HG03064 (cell line): ENCODE measurements around the gene ARHGEF4.
"Not testable (repeated sequence)": the region's sequence is repeated elsewhere in the genome, so short reads cannot be mapped to it uniquely, and the experiment has no call there.

Experiments used
- ATAC-seq: cut with Tn5 transposase; IDR thresholded peaks from one replicate; pipeline ENCODE4 v1.9.1; 2021; ENCODE audit warnings: low read depth; ENCODE audit not compliant: unreplicated experiment

The ARHGEF4 gene

GRCh38 chr2:130878933-130879332, 42.2 kb downstream of the ARHGEF4 start:
- ATAC-seq, result no peak

GRCh38 chr2:130882111-130882690, 45.5 kb downstream of the ARHGEF4 start:
- ATAC-seq, result no peak

GRCh38 chr2:130882991-130883390, 46.3 kb downstream of the ARHGEF4 start:
- ATAC-seq, result no peak

- ATAC-seq, result no peak
Observed at GRCh38 chr2:130883496-130883895, 46.8 kb downstream of the ARHGEF4 start.

- no peak for ATAC-seq
Observed at GRCh38 chr2:130884013-130884412, 47.3 kb downstream of the ARHGEF4 start.

- ATAC-seq, result no peak
Observed at GRCh38 chr2:130884503-130884902, 47.8 kb downstream of the ARHGEF4 start.

- no peak for ATAC-seq
Observed at GRCh38 chr2:130887643-130888042, 50.9 kb downstream of the ARHGEF4 start.

- no peak for ATAC-seq
Observed at GRCh38 chr2:130890941-130891669, 54.4 kb downstream of the ARHGEF4 start.

- no peak for ATAC-seq
Observed at GRCh38 chr2:130891966-130892365, 55.3 kb downstream of the ARHGEF4 start.

GRCh38 chr2:130892793-130893785, 56.4 kb downstream of the ARHGEF4 start:
- ATAC-seq, result no peak

- ATAC-seq, result no peak
Observed at GRCh38 chr2:130894326-130894942, 57.7 kb downstream of the ARHGEF4 start.

GRCh38 chr2:130896813-130897212, 60.1 kb downstream of the ARHGEF4 start:
- no peak for ATAC-seq

GRCh38 chr2:130898553-130898952, 61.8 kb downstream of the ARHGEF4 start:
- no peak for ATAC-seq

- ATAC-seq, result no peak
Observed at GRCh38 chr2:130899306-130899705, 62.6 kb downstream of the ARHGEF4 start.

GRCh38 chr2:130901061-130901460, 64.3 kb downstream of the ARHGEF4 start:
- no peak for ATAC-seq

GRCh38 chr2:130901626-130902025, 64.9 kb downstream of the ARHGEF4 start:
- not testable (repeated sequence) for ATAC-seq

- ATAC-seq, result no peak
Observed at GRCh38 chr2:130908832-130909231, 72.1 kb downstream of the ARHGEF4 start.

- ATAC-seq, result no peak
Observed at GRCh38 chr2:130910931-130911330, 74.2 kb downstream of the ARHGEF4 start.

GRCh38 chr2:130911482-130911881, 74.8 kb downstream of the ARHGEF4 start:
- no peak for ATAC-seq

- ATAC-seq, result no peak
Observed at GRCh38 chr2:130911996-130912395, 75.3 kb downstream of the ARHGEF4 start.

- no peak for ATAC-seq
Observed at GRCh38 chr2:130912471-130912870, 75.8 kb downstream of the ARHGEF4 start.
